Measurements from ENCODE around the gene SELENOI. TPM values are rescaled to one million over a fixed set of nuclear protein-coding genes. Genes with fewer than 3 reads are reported as not detected.
"Not testable (repeated sequence)": the region's sequence is repeated elsewhere in the genome, so short reads cannot be mapped to it uniquely, and the experiment has no call there.

Gene SELENOI
- total and polyA plus RNA-seq, 8 donors, result 0.92 to 60.8 (median 4.5) TPM

GRCh38 chr2:26363958-26364357 is 18.0 kb downstream of the SELENOI start:
- H3K27me3 ChIP-seq, result no peaks in the 10 kb centered on the region
- H3K27ac ChIP-seq, result no peak overlapping the region
- H3K36me3 ChIP-seq, result peaks cover 0 to 27% (median 22%) of the 10 kb centered on the region in 4 donors
- WGBS, 5 donors, result 75 to 90% (median 89%) methylated on average over 3 of the region's 3 CpGs
- intact Hi-C loops (cut with DNase I; ENCODE audit: low total_unique reads), result no loop called here
- no peaks in the 10 kb centered on the region for H3K9me3 ChIP-seq
- peaks cover 0 to 20% (median 9%) of the 10 kb centered on the region in 4 donors for H3K4me1 ChIP-seq
- no peak overlapping the region for H3K4me3 ChIP-seq
- no peak for DNase-seq
- TF ChIP-seq POLR2AphosphoS5 (IDR thresholded peaks at IDR 0.05), result no peak
- no peak for TF ChIP-seq POLR2A (IDR thresholded peaks at IDR 0.05)
- no peak for TF ChIP-seq CTCF (IDR thresholded peaks at IDR 0.05)
- no peak for TF ChIP-seq EP300 (IDR thresholded peaks at IDR 0.05)

GRCh38 chr2:26364669-26365068 is 18.7 kb downstream of the SELENOI start:
- peaks cover 0 to 15% (median 9%) of the 10 kb centered on the region in 4 donors for H3K4me1 ChIP-seq
- H3K27ac ChIP-seq, result no peak overlapping the region
- 92 to 98% (median 97%) methylated on average over 4 of the region's 4 CpGs for WGBS, 5 donors
- H3K27me3 ChIP-seq, result no peaks in the 10 kb centered on the region
- no peaks in the 10 kb centered on the region for H3K9me3 ChIP-seq
- no peak overlapping the region for H3K4me3 ChIP-seq
- intact Hi-C loops (cut with DNase I; ENCODE audit: low total_unique reads), result no loop called here
- H3K36me3 ChIP-seq, result peaks cover 0 to 32% (median 28%) of the 10 kb centered on the region in 4 donors
- TF ChIP-seq POLR2A (IDR thresholded peaks at IDR 0.05) (no peak), EP300 (IDR thresholded peaks at IDR 0.05) (no peak), POLR2AphosphoS5 (IDR thresholded peaks at IDR 0.05) (no peak), CTCF (IDR thresholded peaks at IDR 0.05) (no peak)
- DNase-seq, result no peak

DNA sequence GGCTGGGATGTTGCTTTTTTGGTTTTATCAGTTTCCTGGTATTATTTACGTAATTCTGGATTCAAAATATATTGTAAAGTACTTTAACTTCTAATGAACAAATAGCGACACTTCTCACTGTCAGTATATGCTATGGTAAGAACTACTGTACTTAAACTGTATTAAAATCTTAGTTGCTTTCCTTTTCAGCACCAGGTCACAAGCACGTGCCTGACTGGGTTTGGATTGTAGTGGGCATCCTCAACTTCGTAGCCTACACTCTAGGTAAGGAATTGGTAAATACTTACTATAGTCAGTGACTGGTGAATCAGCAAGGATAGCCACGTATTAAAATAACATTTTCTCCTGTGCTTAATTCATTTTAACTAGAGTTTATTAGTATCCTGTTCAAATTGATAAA is 21.0 kb downstream of the SELENOI start:
- Histone ChIP-seq H3K27me3 (no peaks in the 10 kb centered on the region), H3K9me3 (no peaks in the 10 kb centered on the region), H3K4me1 (peaks cover 0 to 10% (median 8%) of the 10 kb centered on the region in 4 donors), H3K4me3 (no peak overlapping the region), H3K36me3 (peaks cover 0 to 36% (median 33%) of the 10 kb centered on the region in 4 donors), H3K27ac (no peak overlapping the region)
- intact Hi-C loops (cut with DNase I; ENCODE audit: low total_unique reads), result no loop called here
- WGBS, 5 donors, result 90 to 95% (median 93%) methylated on average over 5 of the region's 5 CpGs
- DNase-seq, result no peak
- TF ChIP-seq POLR2AphosphoS5 (IDR thresholded peaks at IDR 0.05), result no peak
- TF ChIP-seq EP300 (IDR thresholded peaks at IDR 0.05), result no peak
- TF ChIP-seq POLR2A (IDR thresholded peaks at IDR 0.05), result no peak
- no peak for TF ChIP-seq CTCF (IDR thresholded peaks at IDR 0.05)

DNA sequence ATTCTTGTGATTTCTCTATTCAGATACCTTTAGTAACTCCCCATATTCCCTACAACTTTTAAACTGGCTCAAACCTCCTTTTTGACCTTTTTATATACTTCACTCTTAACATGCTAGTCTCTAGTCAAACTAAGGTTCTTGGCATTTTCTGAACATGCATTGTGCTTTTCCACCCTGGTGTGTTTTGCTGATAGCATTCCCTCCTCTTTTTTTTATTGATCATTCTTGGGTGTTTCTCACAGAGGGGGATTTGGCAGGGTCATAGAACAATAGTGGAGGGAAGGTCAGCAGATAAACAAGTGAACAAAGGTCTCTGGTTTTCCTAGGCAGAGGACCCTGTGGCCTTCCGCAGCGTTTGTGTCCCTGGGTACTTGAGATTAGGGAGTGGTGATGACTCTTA is 23.7 kb downstream of the SELENOI start:
- 42 to 87% (median 65%) methylated on average over 2 of the region's 2 CpGs for WGBS, 5 donors
- H3K4me1 ChIP-seq; H3K27ac ChIP-seq; H3K27me3 ChIP-seq; DNase-seq; H3K4me3 ChIP-seq; intact Hi-C loops (cut with DNase I; ENCODE audit: low total_unique reads); H3K9me3 ChIP-seq: not testable (repeated sequence)
- peaks cover 0 to 62% (median 58%) of the 10 kb centered on the region in 4 donors for H3K36me3 ChIP-seq

GRCh38 chr2:26370909-26371308 is 25.0 kb downstream of the SELENOI start:
- intact Hi-C loops (cut with DNase I; ENCODE audit: low total_unique reads); H3K27me3 ChIP-seq; H3K27ac ChIP-seq; DNase-seq; H3K9me3 ChIP-seq; H3K4me1 ChIP-seq; H3K4me3 ChIP-seq: not testable (repeated sequence)
- H3K36me3 ChIP-seq, result peaks cover 6 to 72% (median 68%) of the 10 kb centered on the region in 4 donors
- 96 to 100% (median 98%) methylated on average over 1 to 20 of the region's 31 CpGs; no CpG with 5 or more reads in 1 of the 5 donors for WGBS, 5 donors
